Measurements from ENCODE around the gene SLC6A13.

Gene SLC6A13

GRCh38 chr12:177980-178828, 84.4 kb downstream of the SLC6A13 start:
- no peak for DNase-seq (ENCODE audit: low read depth)

GRCh38 chr12:177336-177979, 85.2 kb downstream of the SLC6A13 start:
- no peak for DNase-seq (ENCODE audit: low read depth)

- no peak for DNase-seq (ENCODE audit: low read depth)
These were observed 86.1 kb downstream of the SLC6A13 start for GRCh38 chr12:176321-177181.

GRCh38 chr12:175759-176158, 86.9 kb downstream of the SLC6A13 start:
- no peak for DNase-seq (ENCODE audit: low read depth)

- DNase-seq (ENCODE audit: low read depth) = no peak
These were observed 87.4 kb downstream of the SLC6A13 start for GRCh38 chr12:175250-175649.

- no peak for DNase-seq (ENCODE audit: low read depth)
These were observed 88.0 kb downstream of the SLC6A13 start for GRCh38 chr12:174596-174995.

- no peak for DNase-seq (ENCODE audit: low read depth)
These were observed 88.5 kb downstream of the SLC6A13 start for GRCh38 chr12:174124-174523.

GRCh38 chr12:172732-173161, 89.9 kb downstream of the SLC6A13 start:
- no peak for DNase-seq (ENCODE audit: low read depth)

GRCh38 chr12:171743-172676, 90.6 kb downstream of the SLC6A13 start:
- DNase-seq (ENCODE audit: low read depth) = no peak

- DNase-seq (ENCODE audit: low read depth) = no peak
These were observed 91.4 kb downstream of the SLC6A13 start for GRCh38 chr12:171276-171675.

Measured in stimulated activated CD8-positive, alpha-beta memory T cell treated with anti-CD3 and anti-CD28 coated beads, Interleukin-12 subunit alpha, Interleukin-12 subunit beta, amount 100 ng/mL, for 1 hour (primary cell).